Measurements from ENCODE around the gene DNAH12.

The DNAH12 gene

DNA sequence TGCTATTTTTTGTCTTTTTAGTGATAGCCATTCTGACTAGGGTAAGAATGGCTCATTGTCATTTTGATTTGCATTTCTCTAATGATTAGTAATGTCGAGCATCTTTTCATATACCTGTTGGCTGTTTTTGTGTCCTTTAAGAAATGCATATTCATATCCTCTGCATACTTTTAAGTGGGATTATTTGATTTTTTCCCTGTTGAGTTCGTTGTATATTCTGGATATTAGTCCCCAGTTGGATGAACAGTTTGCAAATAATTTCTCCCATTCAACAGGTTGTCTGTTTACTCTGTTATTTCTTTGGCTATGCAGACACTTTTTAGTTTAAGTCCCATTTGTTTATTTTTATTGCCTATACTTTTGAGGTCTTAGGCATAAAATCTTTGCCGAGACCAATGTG, 282.2 kb downstream of the DNAH12 start:
- no peak for ATAC-seq (ENCODE audit: low read depth)
- H3K27me3 ChIP-seq (ENCODE audit: insufficient read depth, poor library complexity, severe bottlenecking), result no peaks in the 10 kb centered on the region
- peaks cover 77% of the 10 kb centered on the region for H3K36me3 ChIP-seq (ENCODE audit: low read depth)

DNA sequence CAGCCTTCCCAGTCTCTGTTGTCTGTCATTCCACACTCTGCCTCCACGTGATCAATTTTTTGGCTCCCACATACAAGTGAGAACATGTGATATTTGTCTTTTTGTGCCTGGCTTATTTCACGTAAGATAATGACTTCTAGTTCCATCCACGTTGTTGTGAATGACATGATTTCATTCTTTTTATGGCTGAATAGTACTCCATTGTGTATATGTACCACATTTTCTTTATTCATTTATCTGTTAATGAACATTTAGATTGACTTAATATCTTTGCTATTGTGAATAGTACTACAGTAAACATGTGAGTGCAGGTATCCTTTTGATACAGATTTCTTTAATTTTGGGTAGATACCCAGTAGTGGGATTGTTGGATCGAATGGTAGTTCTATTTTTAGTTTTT, 283.0 kb downstream of the DNAH12 start:
- Histone ChIP-seq H3K4me1 (ENCODE audit: insufficient read depth, poor library complexity, severe bottlenecking) (no peaks in the 10 kb centered on the region), H3K9me3 (ENCODE audit: severe bottlenecking) (no peaks in the 10 kb centered on the region), H3K27ac (ENCODE audit: poor library complexity, severe bottlenecking) (no peak overlapping the region), H3K36me3 (ENCODE audit: low read depth) (peaks cover 76% of the 10 kb centered on the region), H3K4me3 (ENCODE audit: severe bottlenecking) (no peak overlapping the region), H3K27me3 (ENCODE audit: insufficient read depth, poor library complexity, severe bottlenecking) (no peaks in the 10 kb centered on the region)
- TF ChIP-seq, protein P1, sequence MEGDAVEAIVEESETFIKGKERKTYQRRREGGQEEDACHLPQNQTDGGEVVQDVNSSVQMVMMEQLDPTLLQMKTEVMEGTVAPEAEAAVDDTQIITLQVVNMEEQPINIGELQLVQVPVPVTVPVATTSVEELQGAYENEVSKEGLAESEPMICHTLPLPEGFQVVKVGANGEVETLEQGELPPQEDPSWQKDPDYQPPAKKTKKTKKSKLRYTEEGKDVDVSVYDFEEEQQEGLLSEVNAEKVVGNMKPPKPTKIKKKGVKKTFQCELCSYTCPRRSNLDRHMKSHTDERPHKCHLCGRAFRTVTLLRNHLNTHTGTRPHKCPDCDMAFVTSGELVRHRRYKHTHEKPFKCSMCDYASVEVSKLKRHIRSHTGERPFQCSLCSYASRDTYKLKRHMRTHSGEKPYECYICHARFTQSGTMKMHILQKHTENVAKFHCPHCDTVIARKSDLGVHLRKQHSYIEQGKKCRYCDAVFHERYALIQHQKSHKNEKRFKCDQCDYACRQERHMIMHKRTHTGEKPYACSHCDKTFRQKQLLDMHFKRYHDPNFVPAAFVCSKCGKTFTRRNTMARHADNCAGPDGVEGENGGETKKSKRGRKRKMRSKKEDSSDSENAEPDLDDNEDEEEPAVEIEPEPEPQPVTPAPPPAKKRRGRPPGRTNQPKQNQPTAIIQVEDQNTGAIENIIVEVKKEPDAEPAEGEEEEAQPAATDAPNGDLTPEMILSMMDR (IDR thresholded peaks at IDR 0.05; ENCODE audit: poor library complexity, severe bottlenecking), result no peak
- DNase-seq (ENCODE audit: low spot score) (no peak), ATAC-seq (ENCODE audit: low read depth) (no peak)

More for the DNA sequence above, 282.2 kb downstream of the DNAH12 start:
- TF ChIP-seq, protein P1 (IDR thresholded peaks at IDR 0.05; ENCODE audit: poor library complexity, severe bottlenecking), result no peak
- no peak overlapping the region for H3K27ac ChIP-seq (ENCODE audit: poor library complexity, severe bottlenecking)
- H3K4me3 ChIP-seq (ENCODE audit: severe bottlenecking), result no peak overlapping the region
- no peaks in the 10 kb centered on the region for H3K9me3 ChIP-seq (ENCODE audit: severe bottlenecking)
- no peak for DNase-seq (ENCODE audit: low spot score)
- no peaks in the 10 kb centered on the region for H3K4me1 ChIP-seq (ENCODE audit: insufficient read depth, poor library complexity, severe bottlenecking)

DNA sequence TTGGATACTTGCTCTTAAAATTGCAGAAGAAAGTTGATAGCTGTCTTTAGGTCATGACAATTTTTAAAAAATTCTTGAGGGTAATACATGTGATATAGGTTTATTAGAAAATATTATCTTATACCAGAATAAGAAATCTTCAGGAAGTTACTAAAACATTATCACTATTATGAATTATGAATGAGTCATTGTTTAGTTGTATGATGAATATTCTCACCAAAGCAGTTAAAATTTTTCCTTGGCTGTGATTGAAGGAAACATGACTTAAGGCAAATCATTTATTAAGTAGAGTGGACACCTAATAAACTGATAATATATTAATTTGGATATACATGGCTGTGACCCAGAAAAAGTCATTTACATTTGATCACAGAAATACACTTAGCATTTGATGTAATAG, 286.5 kb downstream of the DNAH12 start:
- Histone ChIP-seq H3K27me3 (ENCODE audit: insufficient read depth, poor library complexity, severe bottlenecking) (no peaks in the 10 kb centered on the region), H3K36me3 (ENCODE audit: low read depth) (peaks cover 67% of the 10 kb centered on the region), H3K27ac (ENCODE audit: poor library complexity, severe bottlenecking) (no peak overlapping the region), H3K9me3 (ENCODE audit: severe bottlenecking) (no peaks in the 10 kb centered on the region), H3K4me3 (ENCODE audit: severe bottlenecking) (no peak overlapping the region), H3K4me1 (ENCODE audit: insufficient read depth, poor library complexity, severe bottlenecking) (no peaks in the 10 kb centered on the region)
- TF ChIP-seq, protein P1 (IDR thresholded peaks at IDR 0.05; ENCODE audit: poor library complexity, severe bottlenecking), result no peak
- no peak for ATAC-seq (ENCODE audit: low read depth)
- DNase-seq (ENCODE audit: low spot score), result no peak

DNA sequence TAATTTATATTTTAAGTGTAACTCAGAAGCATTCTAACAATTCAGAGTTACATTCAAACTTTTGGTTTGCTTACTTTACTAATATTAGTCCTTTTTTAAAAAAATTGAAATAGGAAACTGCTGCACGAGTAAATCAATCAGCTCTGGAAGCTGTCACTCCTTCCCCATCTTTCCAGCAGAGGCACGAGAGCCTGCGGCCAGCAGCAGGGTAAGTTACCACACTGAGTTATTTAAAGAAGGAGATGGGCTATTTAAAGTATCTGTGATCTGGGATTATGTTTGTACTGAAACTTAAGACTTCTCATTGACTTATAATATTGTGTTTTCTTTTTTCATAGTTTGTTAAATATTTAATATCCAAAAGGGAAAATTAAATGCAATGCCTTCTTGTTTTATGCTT, 287.3 kb downstream of the DNAH12 start:
- no peak for DNase-seq (ENCODE audit: low spot score)
- H3K4me3 ChIP-seq (ENCODE audit: severe bottlenecking), result no peak overlapping the region
- H3K27ac ChIP-seq (ENCODE audit: poor library complexity, severe bottlenecking), result no peak overlapping the region
- H3K9me3 ChIP-seq (ENCODE audit: severe bottlenecking), result no peaks in the 10 kb centered on the region
- peaks cover 75% of the 10 kb centered on the region for H3K36me3 ChIP-seq (ENCODE audit: low read depth)
- ATAC-seq (ENCODE audit: low read depth), result no peak
- H3K27me3 ChIP-seq (ENCODE audit: insufficient read depth, poor library complexity, severe bottlenecking), result no peaks in the 10 kb centered on the region
- no peaks in the 10 kb centered on the region for H3K4me1 ChIP-seq (ENCODE audit: insufficient read depth, poor library complexity, severe bottlenecking)
- TF ChIP-seq, protein P1 (IDR thresholded peaks at IDR 0.05; ENCODE audit: poor library complexity, severe bottlenecking), result no peak

DNA sequence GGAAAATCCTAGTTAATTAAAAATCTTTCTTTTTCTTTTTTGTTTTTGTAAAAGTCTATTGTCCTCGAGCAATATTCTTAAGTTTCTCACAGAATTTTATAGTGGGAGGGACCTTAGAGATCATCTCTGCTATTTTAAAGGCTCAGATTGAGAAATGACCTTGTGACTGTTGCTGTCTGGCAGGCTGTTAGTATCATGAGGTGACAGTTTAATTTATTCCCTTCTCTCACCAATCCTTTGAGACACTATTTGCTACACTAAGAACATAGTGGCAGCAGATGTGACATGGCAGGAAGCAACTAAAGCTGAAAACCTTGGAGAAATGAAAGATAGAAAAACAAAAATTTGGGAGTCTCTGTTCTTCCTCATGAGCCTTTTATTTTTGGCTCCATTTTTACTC, 291.7 kb downstream of the DNAH12 start:
- ATAC-seq (ENCODE audit: low read depth), result no peak
- no peaks in the 10 kb centered on the region for H3K9me3 ChIP-seq (ENCODE audit: severe bottlenecking)
- H3K27me3 ChIP-seq (ENCODE audit: insufficient read depth, poor library complexity, severe bottlenecking), result no peaks in the 10 kb centered on the region
- no peaks in the 10 kb centered on the region for H3K4me1 ChIP-seq (ENCODE audit: insufficient read depth, poor library complexity, severe bottlenecking)
- H3K27ac ChIP-seq (ENCODE audit: poor library complexity, severe bottlenecking), result no peak overlapping the region
- H3K4me3 ChIP-seq (ENCODE audit: severe bottlenecking), result no peak overlapping the region
- H3K36me3 ChIP-seq (ENCODE audit: low read depth), result peaks cover 68% of the 10 kb centered on the region
- DNase-seq (ENCODE audit: low spot score), result no peak
- TF ChIP-seq, protein P1 (IDR thresholded peaks at IDR 0.05; ENCODE audit: poor library complexity, severe bottlenecking), result no peak

Measured in RWPE2 (cell line).